GM21737 (cell line): Measurements from ENCODE around the gene SERBP1.
"Not testable (repeated sequence)": the region's sequence is repeated elsewhere in the genome, so short reads cannot be mapped to it uniquely, and the experiment has no call there.

Experiments used
- ATAC-seq: cut with Tn5 transposase; IDR thresholded peaks from one replicate; pipeline ENCODE4 v1.9.1; 2021; ENCODE audit warnings: mild to moderate bottlenecking, moderate library complexity; ENCODE audit not compliant: unreplicated experiment

SERBP1 gene

GRCh38 chr1:67441183-67441582 is 11.0 kb upstream of the SERBP1 start:
- no peak for ATAC-seq

- no peak for ATAC-seq
Observed at GRCh38 chr1:67440339-67440738, 10.1 kb upstream of the SERBP1 start.

- no peak for ATAC-seq
Observed at GRCh38 chr1:67439277-67440029, 9.3 kb upstream of the SERBP1 start.

- no peak for ATAC-seq
Observed at GRCh38 chr1:67437961-67438360, 7.8 kb upstream of the SERBP1 start.

GRCh38 chr1:67436511-67437055 is 6.4 kb upstream of the SERBP1 start:
- no peak for ATAC-seq

GRCh38 chr1:67434491-67434890 is 4.3 kb upstream of the SERBP1 start:
- no peak for ATAC-seq

- no peak for ATAC-seq
Observed at GRCh38 chr1:67433837-67434236, 3.6 kb upstream of the SERBP1 start.

- no peak for ATAC-seq
Observed at GRCh38 chr1:67432745-67433144, 2.5 kb upstream of the SERBP1 start.

GRCh38 chr1:67431869-67432578 is 1.8 kb upstream of the SERBP1 start:
- ATAC-seq = no peak

GRCh38 chr1:67431156-67431765 is 1.1 kb upstream of the SERBP1 start:
- ATAC-seq = no peak

GRCh38 chr1:67429528-67430357 is 459 bp downstream of the SERBP1 start:
- peak; percentile 1 for ATAC-seq

GRCh38 chr1:67429011-67429527 is 1.1 kb downstream of the SERBP1 start:
- ATAC-seq = no peak

- ATAC-seq = no peak
Observed at GRCh38 chr1:67427947-67428346, 2.3 kb downstream of the SERBP1 start.

- ATAC-seq = no peak
Observed at GRCh38 chr1:67427465-67427864, 2.7 kb downstream of the SERBP1 start.

- ATAC-seq = no peak
Observed at GRCh38 chr1:67420835-67421492, 9.2 kb downstream of the SERBP1 start.

- no peak for ATAC-seq
Observed at GRCh38 chr1:67418839-67419586, 11.2 kb downstream of the SERBP1 start.

GRCh38 chr1:67417733-67418132 is 12.5 kb downstream of the SERBP1 start:
- ATAC-seq = not testable (repeated sequence)

- ATAC-seq = no peak
Observed at GRCh38 chr1:67415041-67415440, 15.2 kb downstream of the SERBP1 start.

- ATAC-seq = no peak
Observed at GRCh38 chr1:67414574-67414973, 15.6 kb downstream of the SERBP1 start.
